Body of pancreas (tissue), 4 donors: ENCODE measurements around the gene ELSPBP1. TPM values are rescaled to one million over a fixed set of nuclear protein-coding genes. Genes with fewer than 3 reads are reported as not detected.
"Not testable (repeated sequence)": the region's sequence is repeated elsewhere in the genome, so short reads cannot be mapped to it uniquely, and the experiment has no call there.

ENCODE experiments used
- ATAC-seq: fragments of 150-250 bp; one replicate; pipeline ENCODE4 v1.9.1; 2016
- DNase-seq, 4 donors: peaks; one replicate each; pipeline ENCODE4 v3.0.0-alpha.2; 2019
- H3K27ac ChIP-seq, 4 donors: fragments of 200-600 bp; sonication (generic); 1 replicate in 3 of 4; 2 replicates in 1 of 4; pipeline versions ENCODE4 v1.5.1 to v1.6.1; 2016 to 2019; ENCODE audit warnings: mild to moderate bottlenecking in 1 of 4, mixed read lengths in 1 of 4, moderate library complexity in 1 of 4
- H3K27me3 ChIP-seq, 2 donors: fragments of 200-600 bp; sonication (generic); one replicate each; pipeline ENCODE4 v1.6.0; 2016; ENCODE audit warnings: mild to moderate bottlenecking in 1 of 2
- H3K36me3 ChIP-seq, 2 donors: fragments of 200-600 bp; sonication (generic); replicated peaks in 1 of 2; 2 replicates each; pipeline ENCODE4 v1.5.1; 2016; ENCODE audit warnings: low read depth in 2 of 2; ENCODE audit not compliant: insufficient read depth in 1 of 2
- H3K4me1 ChIP-seq: fragments of 200-600 bp; sonication (generic); one replicate; pipeline ENCODE4 v1.6.0; 2016
- H3K4me3 ChIP-seq, 2 donors: fragments of 200-600 bp; sonication (generic); 1 replicate in 1 of 2; 2 replicates in 1 of 2; pipeline ENCODE4 v1.5.1; 2016 to 2019
- H3K9me3 ChIP-seq, 3 donors: fragments of 200-600 bp; sonication (generic); 1 replicate in 2 of 3; 2 replicates in 1 of 3; pipeline ENCODE4 v1.5.1; 2016
- POLR2A ChIP-seq, 3 donors: fragments of 450-650 bp; IDR thresholded peaks; one replicate each; pipeline ENCODE4 v1.6.1; 2016; ENCODE audit warnings: antibody characterized with exemption in 3 of 3, mild to moderate bottlenecking in 2 of 3
- WGBS, 2 donors: methylation state at CpG; one replicate each; pipeline ENCODE4 v1.1.5; 2017; 5-methylcytosine and 5-hydroxymethylcytosine counted together
- intact Hi-C: fragments of 100-400 bp; cut with DNase I; formaldehyde crosslinking; loops from one replicate; pipeline ENCODE4 v1.15.1; 2023
- total RNA-seq, 2 donors: library from RNA; depleted of rRNA; stranded (reverse); fragments of >200 nt; gene quantifications; one replicate each; pipeline ENCODE4 v1.1.0, GENCODE V29; 2016
- TF ChIP-seq, protein P1 (sequence below), 7 experiments: fragments of 450-650 bp in 4 of 7; fragments of 200-600 bp in 3 of 7; sonication (generic) in 3 of 7; IDR thresholded peaks; one replicate each; pipeline ENCODE4 v1.5.1; 2016 to 2019; ENCODE audit warnings: antibody characterized with exemption in 7 of 7

The ELSPBP1 gene
- total RNA-seq, result not detected

DNA sequence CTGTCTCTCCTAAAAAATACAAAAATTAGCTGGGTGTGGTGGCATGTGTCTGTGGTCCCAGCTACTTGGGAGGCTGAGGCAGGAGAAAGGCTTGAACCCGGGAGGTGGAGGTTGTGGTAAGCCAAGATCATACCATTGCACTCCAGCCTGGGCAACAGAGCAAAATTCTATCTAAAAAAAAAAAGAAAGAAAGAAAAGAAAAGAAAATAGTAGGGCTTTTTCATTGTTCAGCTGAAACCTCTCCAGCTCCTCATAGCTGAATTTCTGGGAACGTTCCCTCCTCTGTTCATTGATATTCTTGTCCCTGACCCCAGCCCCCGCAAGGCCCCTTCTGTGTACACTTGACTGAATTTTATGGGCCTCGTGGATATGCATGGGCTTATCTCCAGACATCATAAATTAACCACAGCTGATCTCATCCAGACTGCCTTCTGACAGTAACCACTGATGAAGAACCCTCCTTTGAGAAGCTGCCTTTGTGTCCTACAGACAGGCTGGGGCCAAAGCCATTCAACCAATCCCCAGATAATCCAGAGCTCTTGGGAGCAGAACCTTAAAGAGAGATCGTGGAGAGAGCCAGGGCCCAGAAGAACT, at the start of gene ELSPBP1:
Gene ELSPBP1 (plus strand): TSS at position 424 of the 594 bp plus-strand sequence. CDS start 14,036 bp downstream, outside the sequence.
- H3K27ac ChIP-seq, result no peak within 1 kb of the TSS
- ATAC-seq (no peak), DNase-seq (no peak)
- TF ChIP-seq, protein P1, sequence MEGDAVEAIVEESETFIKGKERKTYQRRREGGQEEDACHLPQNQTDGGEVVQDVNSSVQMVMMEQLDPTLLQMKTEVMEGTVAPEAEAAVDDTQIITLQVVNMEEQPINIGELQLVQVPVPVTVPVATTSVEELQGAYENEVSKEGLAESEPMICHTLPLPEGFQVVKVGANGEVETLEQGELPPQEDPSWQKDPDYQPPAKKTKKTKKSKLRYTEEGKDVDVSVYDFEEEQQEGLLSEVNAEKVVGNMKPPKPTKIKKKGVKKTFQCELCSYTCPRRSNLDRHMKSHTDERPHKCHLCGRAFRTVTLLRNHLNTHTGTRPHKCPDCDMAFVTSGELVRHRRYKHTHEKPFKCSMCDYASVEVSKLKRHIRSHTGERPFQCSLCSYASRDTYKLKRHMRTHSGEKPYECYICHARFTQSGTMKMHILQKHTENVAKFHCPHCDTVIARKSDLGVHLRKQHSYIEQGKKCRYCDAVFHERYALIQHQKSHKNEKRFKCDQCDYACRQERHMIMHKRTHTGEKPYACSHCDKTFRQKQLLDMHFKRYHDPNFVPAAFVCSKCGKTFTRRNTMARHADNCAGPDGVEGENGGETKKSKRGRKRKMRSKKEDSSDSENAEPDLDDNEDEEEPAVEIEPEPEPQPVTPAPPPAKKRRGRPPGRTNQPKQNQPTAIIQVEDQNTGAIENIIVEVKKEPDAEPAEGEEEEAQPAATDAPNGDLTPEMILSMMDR (IDR thresholded peaks at IDR 0.05), result no peak
- no peak for TF ChIP-seq POLR2A (IDR thresholded peaks at IDR 0.05)
- no peaks in the 10 kb centered on the region for H3K4me1 ChIP-seq
- H3K36me3 ChIP-seq, result no peaks in the 10 kb centered on the region
- no peak within 1 kb of the TSS for H3K4me3 ChIP-seq
- no peaks in the 10 kb centered on the region for H3K27me3 ChIP-seq
- WGBS, 2 donors, result 45 to 47% methylated on average over 5 of the region's 5 CpGs
- intact Hi-C loops, result no loop called here
- no peaks in the 10 kb centered on the region for H3K9me3 ChIP-seq

DNA sequence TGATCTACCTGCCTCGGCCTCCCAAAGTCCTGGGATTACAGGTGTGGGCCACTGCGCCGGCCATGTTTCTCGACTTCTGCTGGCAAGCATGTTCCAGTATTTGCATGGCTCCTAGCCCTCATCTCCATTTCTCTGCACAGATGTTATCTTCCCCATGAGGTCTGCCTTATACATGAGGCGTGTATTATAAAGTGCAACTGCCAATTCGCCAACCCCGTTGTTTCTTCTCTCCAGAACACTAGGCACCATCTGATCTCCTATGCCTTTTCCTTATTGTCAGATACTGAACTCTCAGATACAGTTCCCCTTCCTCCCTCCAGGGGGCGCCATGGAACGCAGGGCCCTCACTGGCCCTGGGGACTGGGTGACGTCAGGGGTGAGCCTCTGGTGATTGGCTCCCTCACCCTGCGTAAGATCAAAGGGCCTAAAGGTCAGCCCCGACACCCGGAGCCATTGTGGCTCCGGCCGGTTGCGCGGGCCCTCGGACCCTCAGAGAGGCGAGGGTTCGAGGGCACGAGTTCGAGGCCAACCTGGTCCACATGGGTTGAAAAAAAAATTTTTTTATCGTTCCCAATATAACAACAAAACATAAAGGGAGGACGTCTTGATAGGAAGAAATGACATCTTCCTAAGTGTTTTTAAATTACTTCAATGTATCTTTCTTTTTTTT, 44.4 kb upstream of the ELSPBP1 start:
- H3K27me3 ChIP-seq, H3K4me1 ChIP-seq, H3K4me3 ChIP-seq, H3K36me3 ChIP-seq, ATAC-seq, intact Hi-C loops, H3K27ac ChIP-seq, H3K9me3 ChIP-seq: not testable (repeated sequence)
- DNase-seq, result peak in 3 of 4 donors; percentile 7 to 30 (median 16)
- WGBS, 2 donors, result 67 to 78% methylated on average over 21 to 23 of the region's 24 CpGs

DNA sequence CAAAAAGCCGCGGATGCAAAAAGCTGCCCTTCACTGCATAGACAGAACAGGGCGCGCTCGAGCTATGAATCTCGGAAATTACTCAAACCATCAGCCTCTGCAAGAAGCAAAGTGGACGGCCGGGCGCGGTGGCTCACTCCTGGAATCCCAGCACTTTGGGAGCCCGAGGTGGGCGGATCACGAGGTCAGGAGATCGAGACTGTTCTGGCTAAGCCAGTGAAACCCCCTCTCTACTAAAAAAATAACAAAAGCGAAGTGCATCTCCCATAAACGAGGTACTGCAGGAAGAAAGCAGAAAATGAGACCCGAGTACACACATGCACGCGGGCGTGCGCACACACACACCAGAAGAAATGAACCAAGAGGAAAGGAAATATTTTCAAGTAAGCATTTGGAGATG, 42.3 kb upstream of the ELSPBP1 start:
- H3K9me3 ChIP-seq, H3K4me1 ChIP-seq, intact Hi-C loops, DNase-seq, H3K27ac ChIP-seq, H3K36me3 ChIP-seq, ATAC-seq, H3K4me3 ChIP-seq, H3K27me3 ChIP-seq: not testable (repeated sequence)
- TF ChIP-seq, protein P1 (IDR thresholded peaks at IDR 0.05), result peak in 1 of 7 experiments; percentile 6
- 33 to 38% methylated on average over 12 to 15 of the region's 21 CpGs for WGBS, 2 donors

DNA sequence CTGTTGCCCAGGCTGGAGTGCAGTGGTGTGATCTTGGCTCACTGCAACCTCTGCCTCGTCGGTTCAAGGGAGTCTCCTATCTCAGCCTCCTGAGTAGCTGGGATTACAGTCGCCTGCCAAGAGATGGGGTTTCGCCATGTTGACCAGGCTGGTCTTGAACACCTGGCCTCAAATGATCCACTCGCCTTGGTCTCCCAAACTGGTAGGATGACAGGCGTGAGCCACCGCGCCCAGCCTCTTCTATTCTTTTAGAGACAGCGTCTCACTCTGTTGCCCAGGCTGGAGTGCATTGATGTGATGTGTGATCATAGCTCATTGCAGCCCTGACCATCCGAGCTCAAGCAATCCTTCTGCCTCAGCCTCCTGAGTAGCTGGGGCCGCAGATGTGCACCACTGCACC, 38.5 kb upstream of the ELSPBP1 start:
- H3K27me3 ChIP-seq, H3K27ac ChIP-seq, H3K36me3 ChIP-seq, intact Hi-C loops, H3K9me3 ChIP-seq, ATAC-seq, H3K4me3 ChIP-seq, H3K4me1 ChIP-seq: not testable (repeated sequence)
- DNase-seq, result peak in 2 of 4 donors; percentile 12 to 27
- WGBS, 2 donors, result 66 to 70% methylated on average over 7 of the region's 11 CpGs

DNA sequence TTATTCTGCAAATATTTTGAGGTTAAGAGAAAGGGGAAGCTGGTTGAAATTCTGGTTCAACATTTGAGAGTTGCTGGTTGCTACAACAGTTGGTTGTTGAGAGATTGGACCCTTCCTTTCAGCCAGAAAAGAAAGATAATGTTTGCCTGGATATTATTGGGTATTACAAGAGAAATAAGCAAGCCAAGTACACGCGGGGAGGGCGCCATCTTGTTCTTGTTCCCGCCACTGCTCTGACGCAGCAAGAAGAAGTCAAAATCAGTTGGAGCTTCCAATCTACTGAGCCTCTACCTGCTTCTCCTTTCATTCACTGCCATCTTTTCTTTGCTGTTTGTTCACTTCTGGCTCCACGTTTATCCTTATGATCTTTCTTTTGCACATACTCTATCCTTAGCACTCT, 20.9 kb upstream of the ELSPBP1 start:
- Histone ChIP-seq H3K27me3 (no peaks in the 10 kb centered on the region), H3K4me3 (no peak overlapping the region), H3K9me3 (no peaks in the 10 kb centered on the region), H3K27ac (no peak overlapping the region), H3K36me3 (no peaks in the 10 kb centered on the region), H3K4me1 (no peaks in the 10 kb centered on the region)
- no peak for TF ChIP-seq POLR2A (IDR thresholded peaks at IDR 0.05)
- TF ChIP-seq, protein P1 (IDR thresholded peaks at IDR 0.05), result no peak
- intact Hi-C loops, result loop anchor here (5.0 kb wide), 1 partner anchor 179 kb away; no protein-coding TSS in a partner anchor
- ATAC-seq (no peak), DNase-seq (no peak)
- 63 to 64% methylated on average over 6 of the region's 6 CpGs for WGBS, 2 donors
